Neural cell (in vitro differentiated cells): ENCODE data around the gene SEC14L1. TPM values are rescaled to one million over a fixed set of nuclear protein-coding genes. Genes with fewer than 3 reads are reported as not detected.

Experiments
- H2AFZ ChIP-seq: fragments of 200-600, 300-800 bp; sonication (generic), shearing (Covaris generic); 2 replicates; pipeline ENCODE4 v1.6.0; 2014; ENCODE audit warnings: low read depth, mild to moderate bottlenecking, antibody characterized with exemption, low read length, moderate library complexity
- H3F3A ChIP-seq: fragments of 200-600 bp; shearing (Covaris generic); 2 replicates; pipeline ENCODE4 v1.6.1; 2016; ENCODE audit warnings: mild to moderate bottlenecking, moderate library complexity, mixed read lengths, antibody characterized with exemption, low read length; ENCODE audit not compliant: insufficient read depth, poor library complexity, severe bottlenecking
- H3K27ac ChIP-seq: fragments of 200-600, 300-800 bp; sonication (generic), shearing (Covaris generic); 2 replicates; pipeline ENCODE4 v1.5.1; 2014; ENCODE audit warnings: mild to moderate bottlenecking, low read length, moderate library complexity
- H3K27me3 ChIP-seq: fragments of 300-800, 200-600 bp; sonication (generic), shearing (Covaris generic); 2 replicates; pipeline ENCODE4 v1.6.0; 2014; ENCODE audit warnings: mild to moderate bottlenecking, low read depth, low read length, moderate library complexity; ENCODE audit not compliant: insufficient read depth
- H3K36me3 ChIP-seq: fragments of 300-800, 200-600 bp; sonication (generic), shearing (Covaris generic); 2 replicates; pipeline ENCODE4 v1.5.1; 2014; ENCODE audit warnings: mild to moderate bottlenecking, antibody characterized with exemption, low read length, moderate library complexity; ENCODE audit not compliant: insufficient read depth
- H3K4me2 ChIP-seq: fragments of 300-800, 200-600 bp; sonication (generic), shearing (Covaris generic); 2 replicates; pipeline ENCODE4 v1.6.0; 2014; ENCODE audit warnings: mild to moderate bottlenecking, low read length
- H3K4me3 ChIP-seq: fragments of 300-800, 200-600 bp; sonication (generic), shearing (Covaris generic); 2 replicates; pipeline ENCODE4 v1.5.1; 2014; ENCODE audit warnings: mild to moderate bottlenecking, low read length, moderate library complexity
- H3K79me2 ChIP-seq: fragments of 200-600 bp; shearing (Covaris generic); replicated peaks from 2 replicates; pipeline ENCODE4 v1.6.0; 2014; ENCODE audit warnings: mild to moderate bottlenecking, low read length, moderate library complexity; ENCODE audit not compliant: insufficient read depth
- H3K9ac ChIP-seq: fragments of 300-800, 200-600 bp; sonication (generic), shearing (Covaris generic); 2 replicates; pipeline ENCODE4 v1.6.1; 2016; ENCODE audit warnings: mild to moderate bottlenecking, low read length, mixed read lengths
- H3K9me2 ChIP-seq: fragments of 200-600 bp; shearing (Covaris generic); 2 replicates; pipeline ENCODE4 v1.6.1; 2016; ENCODE audit warnings: mild to moderate bottlenecking, low read length, mixed read lengths; ENCODE audit not compliant: insufficient read depth
- H3K9me3 ChIP-seq: fragments of 200-600, 300-800 bp; sonication (generic), shearing (Covaris generic); 2 replicates; pipeline ENCODE4 v1.6.1; 2016; ENCODE audit warnings: mild to moderate bottlenecking, mixed run types, low read length, moderate library complexity, mixed read lengths
- H4K20me1 ChIP-seq: fragments of 200-600 bp; shearing (Covaris generic); 2 replicates; pipeline ENCODE4 v1.6.1; 2016; ENCODE audit warnings: mild to moderate bottlenecking, mixed run types; ENCODE audit not compliant: insufficient read depth
- EP300 ChIP-seq: fragments of 450-650 bp; conservative IDR thresholded peaks from 2 replicates; pipeline ENCODE4 v1.6.1; 2014; ENCODE audit warnings: antibody characterized with exemption, mild to moderate bottlenecking, moderate library complexity; ENCODE audit not compliant: poor library complexity, severe bottlenecking
- EZH2 ChIP-seq: fragments of 200-600, 300-800 bp; shearing (Covaris generic), sonication (generic); IDR thresholded peaks from 2 replicates; pipeline ENCODE4 v1.6.1; 2014; ENCODE audit warnings: antibody characterized with exemption, low read length, borderline replicate concordance, mild to moderate bottlenecking; ENCODE audit not compliant: insufficient read depth, poor library complexity, severe bottlenecking
- MXI1 ChIP-seq: fragments of 450-650 bp; conservative IDR thresholded peaks from 2 replicates; pipeline ENCODE4 v1.6.1; 2014; ENCODE audit warnings: antibody characterized with exemption, mild to moderate bottlenecking; ENCODE audit not compliant: poor library complexity, severe bottlenecking
- POLR2AphosphoS5 ChIP-seq: IDR thresholded peaks from 2 replicates; pipeline ENCODE4 v1.6.1; 2012
- RAD21 ChIP-seq: fragments of 450-650 bp; conservative IDR thresholded peaks from 2 replicates; pipeline ENCODE4 v1.6.1; 2014; ENCODE audit warnings: antibody characterized with exemption, mild to moderate bottlenecking, moderate library complexity
- SMC3 ChIP-seq: fragments of 450-650 bp; conservative IDR thresholded peaks from 2 replicates; pipeline ENCODE4 v1.6.1; 2014; ENCODE audit warnings: antibody characterized with exemption, mild to moderate bottlenecking, moderate library complexity; ENCODE audit not compliant: poor library complexity
- TAF1 ChIP-seq: IDR thresholded peaks from 2 replicates; pipeline ENCODE4 v1.6.1; 2012; ENCODE audit warnings: low read depth
- polyA plus RNA-seq: library from polyadenylated mRNA; depleted of rRNA; stranded (reverse); fragments of >200 nt; gene quantifications from 2 replicates; pipeline ENCODE4 v1.2.3, GENCODE V29; 2014
- TF ChIP-seq, protein P1 (sequence below): IDR thresholded peaks from 2 replicates; pipeline ENCODE4 v1.6.1; 2012; ENCODE audit warnings: borderline replicate concordance
- TF ChIP-seq, protein P2 (sequence below): fragments of 450-650 bp; IDR thresholded peaks from 2 replicates; pipeline ENCODE4 v1.5.1; 2014; ENCODE audit warnings: antibody characterized with exemption, mild to moderate bottlenecking, moderate library complexity; ENCODE audit not compliant: poor library complexity, severe bottlenecking

The SEC14L1 gene
- polyA plus RNA-seq, 1 donor from 2014 or later: 40.4 TPM

DNA sequence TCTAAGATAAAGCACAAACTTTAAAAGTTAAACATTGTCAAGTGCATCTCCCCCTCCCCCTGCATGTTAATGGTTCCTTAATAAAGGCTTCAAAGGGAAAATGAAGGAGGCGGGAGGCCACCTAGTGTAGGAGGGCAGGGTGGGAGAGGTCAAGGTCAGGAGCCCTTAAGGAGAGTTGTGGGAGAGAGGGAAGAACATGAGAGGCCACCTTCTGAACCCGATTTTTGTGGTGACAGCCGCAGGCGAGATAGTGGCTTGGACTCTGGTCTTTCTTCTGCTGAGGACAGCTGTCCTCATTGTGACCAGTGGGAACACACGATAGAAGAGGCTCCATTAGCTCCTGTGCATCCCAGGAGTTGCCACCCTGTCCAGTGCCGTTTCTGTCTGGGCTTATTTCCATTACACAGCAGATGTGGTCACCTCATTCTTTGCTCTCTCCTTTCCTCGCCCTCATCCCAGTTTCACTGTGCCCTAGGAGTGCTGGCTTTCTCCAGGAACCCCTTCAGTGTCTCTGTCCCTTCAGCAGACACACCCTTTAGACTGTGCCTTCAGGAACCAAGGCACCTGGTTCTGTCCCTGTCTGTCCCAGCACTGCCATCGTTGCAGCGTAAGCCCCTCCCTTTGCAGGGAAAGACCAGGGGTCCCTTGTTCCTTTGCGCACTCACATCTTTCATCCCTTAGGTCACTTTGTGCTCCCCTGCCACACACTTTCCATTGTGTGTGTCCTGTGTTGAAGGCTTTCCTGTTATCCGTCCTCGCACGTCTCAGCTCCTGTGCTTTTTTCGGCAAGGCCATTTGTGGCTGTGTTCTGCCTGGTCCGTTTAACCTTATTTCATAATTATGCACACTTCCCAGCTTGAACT is 7.5 kb downstream of the SEC14L1 start:
- Histone ChIP-seq H4K20me1 (no peaks in the 10 kb centered on the region), H3K9ac (no peak overlapping the region), H3K4me2 (no peak overlapping the region), H3K4me3 (no peak overlapping the region), H3K27me3 (no peaks in the 10 kb centered on the region), H3K36me3 (no peaks in the 10 kb centered on the region), H2AFZ (no peak overlapping the region), H3F3A (no peaks in the 10 kb centered on the region), H3K9me2 (no peaks in the 10 kb centered on the region), H3K27ac (no peak overlapping the region), H3K9me3 (no peaks in the 10 kb centered on the region), H3K79me2 (peaks cover 28% of the 10 kb centered on the region)
- no peak for TF ChIP-seq TAF1
- TF ChIP-seq POLR2AphosphoS5: no peak
- TF ChIP-seq, protein P1, sequence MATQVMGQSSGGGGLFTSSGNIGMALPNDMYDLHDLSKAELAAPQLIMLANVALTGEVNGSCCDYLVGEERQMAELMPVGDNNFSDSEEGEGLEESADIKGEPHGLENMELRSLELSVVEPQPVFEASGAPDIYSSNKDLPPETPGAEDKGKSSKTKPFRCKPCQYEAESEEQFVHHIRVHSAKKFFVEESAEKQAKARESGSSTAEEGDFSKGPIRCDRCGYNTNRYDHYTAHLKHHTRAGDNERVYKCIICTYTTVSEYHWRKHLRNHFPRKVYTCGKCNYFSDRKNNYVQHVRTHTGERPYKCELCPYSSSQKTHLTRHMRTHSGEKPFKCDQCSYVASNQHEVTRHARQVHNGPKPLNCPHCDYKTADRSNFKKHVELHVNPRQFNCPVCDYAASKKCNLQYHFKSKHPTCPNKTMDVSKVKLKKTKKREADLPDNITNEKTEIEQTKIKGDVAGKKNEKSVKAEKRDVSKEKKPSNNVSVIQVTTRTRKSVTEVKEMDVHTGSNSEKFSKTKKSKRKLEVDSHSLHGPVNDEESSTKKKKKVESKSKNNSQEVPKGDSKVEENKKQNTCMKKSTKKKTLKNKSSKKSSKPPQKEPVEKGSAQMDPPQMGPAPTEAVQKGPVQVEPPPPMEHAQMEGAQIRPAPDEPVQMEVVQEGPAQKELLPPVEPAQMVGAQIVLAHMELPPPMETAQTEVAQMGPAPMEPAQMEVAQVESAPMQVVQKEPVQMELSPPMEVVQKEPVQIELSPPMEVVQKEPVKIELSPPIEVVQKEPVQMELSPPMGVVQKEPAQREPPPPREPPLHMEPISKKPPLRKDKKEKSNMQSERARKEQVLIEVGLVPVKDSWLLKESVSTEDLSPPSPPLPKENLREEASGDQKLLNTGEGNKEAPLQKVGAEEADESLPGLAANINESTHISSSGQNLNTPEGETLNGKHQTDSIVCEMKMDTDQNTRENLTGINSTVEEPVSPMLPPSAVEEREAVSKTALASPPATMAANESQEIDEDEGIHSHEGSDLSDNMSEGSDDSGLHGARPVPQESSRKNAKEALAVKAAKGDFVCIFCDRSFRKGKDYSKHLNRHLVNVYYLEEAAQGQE: no peak
- no peak for TF ChIP-seq SMC3
- TF ChIP-seq EP300: no peak
- TF ChIP-seq, protein P2, sequence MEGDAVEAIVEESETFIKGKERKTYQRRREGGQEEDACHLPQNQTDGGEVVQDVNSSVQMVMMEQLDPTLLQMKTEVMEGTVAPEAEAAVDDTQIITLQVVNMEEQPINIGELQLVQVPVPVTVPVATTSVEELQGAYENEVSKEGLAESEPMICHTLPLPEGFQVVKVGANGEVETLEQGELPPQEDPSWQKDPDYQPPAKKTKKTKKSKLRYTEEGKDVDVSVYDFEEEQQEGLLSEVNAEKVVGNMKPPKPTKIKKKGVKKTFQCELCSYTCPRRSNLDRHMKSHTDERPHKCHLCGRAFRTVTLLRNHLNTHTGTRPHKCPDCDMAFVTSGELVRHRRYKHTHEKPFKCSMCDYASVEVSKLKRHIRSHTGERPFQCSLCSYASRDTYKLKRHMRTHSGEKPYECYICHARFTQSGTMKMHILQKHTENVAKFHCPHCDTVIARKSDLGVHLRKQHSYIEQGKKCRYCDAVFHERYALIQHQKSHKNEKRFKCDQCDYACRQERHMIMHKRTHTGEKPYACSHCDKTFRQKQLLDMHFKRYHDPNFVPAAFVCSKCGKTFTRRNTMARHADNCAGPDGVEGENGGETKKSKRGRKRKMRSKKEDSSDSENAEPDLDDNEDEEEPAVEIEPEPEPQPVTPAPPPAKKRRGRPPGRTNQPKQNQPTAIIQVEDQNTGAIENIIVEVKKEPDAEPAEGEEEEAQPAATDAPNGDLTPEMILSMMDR: no peak

DNA sequence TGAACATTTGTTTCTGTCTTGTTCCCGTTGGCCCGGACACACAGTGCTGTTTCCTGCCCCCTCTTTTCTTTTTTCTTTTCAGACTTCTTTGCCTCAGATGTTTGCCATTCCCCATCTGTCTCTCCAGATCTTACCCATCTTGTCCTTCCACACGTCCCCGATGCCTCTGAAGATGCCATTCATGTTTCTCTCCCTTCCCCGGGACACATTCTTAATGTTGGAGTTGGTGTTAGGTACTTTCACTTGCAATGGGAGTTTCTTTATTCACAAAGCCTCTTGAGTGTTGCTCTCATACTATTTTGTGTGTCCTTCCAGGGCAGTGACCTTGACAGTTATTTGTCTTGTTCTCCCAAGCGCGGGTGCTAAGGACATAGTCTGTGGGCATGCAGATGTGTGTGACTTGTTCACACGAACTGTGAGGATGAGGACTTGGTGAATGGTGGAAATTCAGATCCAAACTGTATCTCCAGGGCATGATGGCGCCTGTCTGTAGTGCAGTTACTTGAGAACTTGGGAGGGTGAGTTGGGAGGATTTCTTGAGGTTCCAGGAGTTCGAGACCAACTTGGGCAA is 8.3 kb downstream of the SEC14L1 start:
- no peak overlapping the region for H3K4me3 ChIP-seq
- H3K9me3 ChIP-seq: no peaks in the 10 kb centered on the region
- no peaks in the 10 kb centered on the region for H3F3A ChIP-seq
- no peaks in the 10 kb centered on the region for H3K9me2 ChIP-seq
- H3K9ac ChIP-seq: no peak overlapping the region
- no peak overlapping the region for H2AFZ ChIP-seq
- no peak overlapping the region for H3K27ac ChIP-seq
- H3K27me3 ChIP-seq: no peaks in the 10 kb centered on the region
- H3K79me2 ChIP-seq: peaks cover 21% of the 10 kb centered on the region
- H3K36me3 ChIP-seq: no peaks in the 10 kb centered on the region
- H4K20me1 ChIP-seq: no peaks in the 10 kb centered on the region
- no peak overlapping the region for H3K4me2 ChIP-seq
- TF ChIP-seq EZH2 (no peak), MXI1 (no peak), SMC3 (no peak), TAF1 (no peak), POLR2AphosphoS5 (no peak), RAD21 (no peak), EP300 (no peak)
- TF ChIP-seq, protein P2: no peak
- TF ChIP-seq, protein P1: no peak
